A172 (cell line): ENCODE measurements around the gene SLC11A2. TPM values are rescaled to one million over a fixed set of nuclear protein-coding genes. Genes with fewer than 3 reads are reported as not detected.
"Not testable (repeated sequence)": the region's sequence is repeated elsewhere in the genome, so short reads cannot be mapped to it uniquely, and the experiment has no call there.

ENCODE experiments used
- DNase-seq: peaks from one replicate; pipeline ENCODE4 v3.0.0-alpha.2; 2015; ENCODE audit warnings: low spot score
- total RNA-seq: library from RNA; depleted of rRNA; stranded (reverse); fragments of >200 nt; shearing (Covaris generic); gene quantifications from 2 replicates; pipeline ENCODE4 v1.2.3, GENCODE V29; 2014; rRNA removed

Gene SLC11A2
- total RNA-seq, 1 experiment from 2014 or later: 41.3 TPM

DNA sequence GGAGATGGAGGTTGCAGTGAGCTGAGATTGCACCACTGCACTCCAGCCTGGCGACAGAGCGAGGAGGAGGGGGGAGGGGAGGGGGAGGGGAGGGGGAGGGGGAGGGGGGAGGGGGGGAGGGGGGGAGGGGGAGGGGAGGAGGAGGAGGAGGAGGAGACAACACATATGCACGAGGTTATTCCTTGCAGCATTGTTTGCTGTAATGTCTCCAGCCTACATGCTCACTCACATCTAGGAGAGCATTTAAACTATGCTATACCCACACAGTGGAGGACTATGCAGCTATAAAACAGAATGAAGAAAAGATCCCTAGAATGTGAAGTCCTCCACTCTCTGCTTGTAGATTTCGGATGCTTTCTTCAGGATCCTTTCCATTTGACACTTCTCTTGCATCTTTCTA, 77.4 kb downstream of the SLC11A2 start:
- DNase-seq: no peak

DNA sequence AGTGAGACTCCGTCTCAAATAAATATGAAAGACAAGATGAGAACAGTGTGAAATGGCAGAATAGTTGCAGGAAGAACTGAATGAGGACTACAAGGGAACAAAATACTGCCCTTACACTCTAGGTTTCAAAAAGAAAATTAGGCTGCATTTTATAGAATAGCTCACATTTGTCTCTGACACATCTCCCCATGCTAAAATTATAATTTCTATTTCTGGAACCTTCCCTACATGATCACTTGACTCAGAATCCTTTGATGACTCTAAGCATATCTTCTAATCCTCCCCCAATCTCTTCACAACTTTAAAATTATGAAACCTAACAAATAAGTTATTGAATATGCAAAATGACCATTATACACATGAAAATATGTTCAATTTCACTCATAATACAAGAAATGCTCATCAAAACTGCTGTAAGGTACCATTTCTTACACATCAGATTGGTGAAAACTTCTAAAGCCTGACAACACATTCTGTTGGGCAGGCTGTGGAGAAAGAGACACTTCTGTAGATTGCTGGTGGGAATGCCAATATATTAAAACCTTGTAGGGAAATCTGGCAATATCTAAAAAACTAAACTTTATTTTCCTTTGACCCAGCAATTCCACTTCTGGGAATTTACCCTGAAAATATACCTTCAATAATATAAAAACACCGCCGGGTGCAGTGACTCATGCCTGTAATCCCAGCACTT, 78.1 kb downstream of the SLC11A2 start:
- DNase-seq: no peak

DNA sequence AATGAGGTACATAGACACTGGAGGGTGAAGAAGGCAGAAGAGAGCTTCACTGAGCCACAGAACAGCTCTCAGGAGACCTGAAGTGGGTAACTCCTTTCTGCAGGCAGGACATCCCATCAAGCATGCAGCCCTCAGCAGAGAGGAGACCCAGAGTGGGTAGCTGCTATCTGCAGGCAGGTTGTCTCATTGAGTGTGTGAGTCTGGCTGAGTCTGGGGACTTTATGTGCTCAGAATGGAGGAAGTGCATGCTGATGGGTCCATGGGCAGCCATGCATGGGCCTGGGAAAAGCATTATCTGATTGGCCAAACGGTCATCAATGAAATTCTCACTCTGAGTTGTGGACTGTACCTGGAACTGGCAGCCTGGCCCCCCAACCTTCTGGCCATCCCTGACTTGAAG, 88.5 kb downstream of the SLC11A2 start:
- no peak for DNase-seq

DNA sequence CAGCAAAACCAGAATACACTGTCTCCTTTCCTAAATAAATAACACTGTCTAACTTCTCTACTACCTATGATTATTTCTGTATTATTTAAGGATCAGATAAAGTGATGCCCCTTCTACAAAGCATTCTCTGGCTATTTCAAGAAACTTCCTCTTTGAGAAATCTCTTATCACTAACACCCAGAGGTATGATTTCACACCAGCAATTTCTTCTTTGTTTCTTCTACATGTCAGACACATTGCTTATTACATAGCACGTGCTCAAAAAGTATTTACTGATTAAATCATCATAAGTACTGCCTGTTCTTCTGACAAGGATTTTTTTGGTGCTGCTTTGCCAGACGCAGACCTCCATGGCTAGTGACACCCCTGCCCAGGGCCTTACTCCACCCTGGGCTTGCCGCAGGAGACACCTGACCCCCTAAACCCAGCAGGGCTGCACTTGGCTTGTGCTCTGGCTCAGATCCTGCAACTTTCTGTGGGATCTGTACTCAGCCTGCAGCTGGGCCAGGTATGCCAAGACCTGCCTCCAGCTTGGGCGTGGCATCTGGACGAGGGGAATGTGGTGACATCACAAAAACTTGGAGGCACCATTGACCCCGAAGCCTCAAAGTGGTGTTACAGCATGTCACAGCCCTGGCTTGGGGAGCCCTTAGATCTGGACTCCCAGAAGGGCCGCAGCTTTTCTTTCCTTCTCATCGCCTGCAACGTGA, 89.2 kb downstream of the SLC11A2 start:
- DNase-seq: no peak

DNA sequence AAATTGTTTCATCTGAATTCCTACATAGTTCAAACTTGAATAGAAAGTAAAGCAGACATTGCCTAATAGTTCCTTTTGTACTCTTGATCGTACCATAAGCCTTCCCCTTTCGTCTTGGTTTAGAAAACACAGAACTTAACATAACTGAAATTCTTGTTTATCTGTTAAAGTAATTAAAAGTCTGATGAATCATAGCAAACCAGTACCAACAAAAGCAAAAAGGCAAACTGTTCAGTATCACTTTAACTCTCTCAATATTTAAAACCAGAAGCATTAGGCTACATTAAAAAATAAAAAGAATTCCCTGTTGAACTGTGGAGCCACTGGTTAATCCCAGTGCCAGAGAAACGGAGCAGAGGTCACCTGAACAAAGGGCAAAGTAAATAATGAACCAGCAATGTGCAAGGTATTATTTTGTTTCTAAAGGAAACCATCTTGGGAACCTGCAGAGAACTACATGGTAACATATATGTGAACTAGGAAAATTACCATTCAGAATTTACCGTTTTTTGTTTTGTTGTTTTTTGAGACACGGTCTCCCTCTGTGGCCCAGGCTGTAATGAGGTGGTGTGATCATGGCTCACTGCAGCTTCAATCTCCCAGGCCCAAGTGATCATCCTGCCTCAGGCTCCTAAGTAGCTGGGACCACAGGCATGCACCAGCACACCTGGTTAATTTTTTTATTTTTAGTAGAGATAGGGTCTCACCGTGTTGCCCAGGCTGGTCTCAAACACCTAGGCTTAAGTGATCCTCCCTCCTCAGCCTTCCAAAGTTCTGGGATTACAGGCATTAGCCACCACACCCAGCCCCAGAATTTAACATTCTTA, 91.0 kb downstream of the SLC11A2 start:
- no peak for DNase-seq

DNA sequence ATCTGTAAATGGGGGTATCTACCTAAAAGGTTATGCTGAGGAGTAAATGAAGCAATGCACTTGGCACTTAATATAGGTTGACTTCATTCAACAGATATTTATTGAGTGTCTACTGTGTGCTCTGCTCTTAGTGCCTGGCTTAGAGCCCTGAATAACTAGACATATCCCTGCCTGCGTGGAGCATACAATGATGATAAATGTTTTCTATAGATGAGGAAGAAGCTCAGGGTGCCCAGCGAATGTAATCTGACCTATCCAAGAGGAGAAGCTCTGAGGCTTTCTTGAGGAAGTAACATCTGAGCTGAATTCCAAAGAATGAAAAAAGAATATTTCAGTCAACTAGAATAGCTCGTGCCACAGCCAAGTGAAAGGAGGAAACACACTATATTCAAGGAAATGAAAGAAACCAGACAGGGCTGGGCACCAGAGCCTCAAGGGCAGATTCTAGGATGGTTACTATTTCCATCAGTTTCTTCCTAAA, 91.8 kb downstream of the SLC11A2 start:
- no peak for DNase-seq

DNA sequence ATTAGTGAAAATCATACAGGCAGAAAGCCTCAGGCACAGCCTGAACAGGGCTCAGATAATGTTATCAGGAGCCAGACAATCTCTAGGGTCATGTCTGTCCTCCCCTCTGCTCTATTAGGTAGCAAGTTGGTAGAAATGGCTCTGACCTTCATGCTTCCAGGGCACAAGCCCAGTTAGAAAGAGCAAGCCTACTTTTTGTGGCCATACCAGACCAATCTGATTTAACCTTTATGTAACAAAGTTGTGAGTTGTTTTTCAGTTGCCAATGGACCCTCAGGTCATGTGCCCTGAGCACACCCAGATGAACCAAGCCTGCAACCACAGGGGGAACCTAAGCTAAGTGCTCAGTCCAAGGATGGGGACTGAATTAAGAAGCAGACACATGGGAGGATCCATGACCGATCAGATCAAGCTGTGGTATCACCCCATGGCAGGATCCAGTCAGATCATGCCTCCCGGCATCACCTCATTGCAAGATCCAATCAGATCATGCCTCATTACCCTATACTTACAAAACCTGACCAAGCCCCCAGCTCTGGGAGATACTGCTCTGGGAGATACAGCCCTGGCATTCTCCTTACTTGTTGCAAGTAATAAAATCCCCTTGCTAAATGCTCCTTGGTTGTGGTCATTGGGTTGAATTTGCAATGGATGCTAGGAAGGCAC, 92.6 kb downstream of the SLC11A2 start:
- no peak for DNase-seq

DNA sequence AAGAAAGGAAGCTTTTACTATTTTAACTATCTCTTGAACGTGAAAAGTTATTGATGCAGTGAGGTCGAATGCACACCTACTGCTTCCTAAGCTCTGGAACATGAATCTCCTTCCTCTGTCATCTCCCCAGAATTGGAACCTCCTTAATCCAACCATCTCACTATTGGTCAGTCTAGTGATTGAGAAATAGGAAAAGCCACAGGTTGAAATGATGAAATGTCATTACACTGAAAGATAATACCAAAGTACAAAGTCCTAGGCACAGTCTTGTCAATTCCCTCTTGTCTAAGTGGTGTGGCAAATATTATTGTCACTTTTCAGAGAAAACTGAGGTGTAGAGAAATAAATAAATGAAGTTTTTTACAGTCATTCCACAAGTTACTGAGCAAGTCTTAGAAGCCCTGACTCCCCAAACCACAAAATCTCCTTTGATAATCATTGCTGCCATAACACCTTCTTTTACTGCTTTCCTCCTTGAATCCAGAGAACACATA, 93.3 kb downstream of the SLC11A2 start:
- no peak for DNase-seq

DNA sequence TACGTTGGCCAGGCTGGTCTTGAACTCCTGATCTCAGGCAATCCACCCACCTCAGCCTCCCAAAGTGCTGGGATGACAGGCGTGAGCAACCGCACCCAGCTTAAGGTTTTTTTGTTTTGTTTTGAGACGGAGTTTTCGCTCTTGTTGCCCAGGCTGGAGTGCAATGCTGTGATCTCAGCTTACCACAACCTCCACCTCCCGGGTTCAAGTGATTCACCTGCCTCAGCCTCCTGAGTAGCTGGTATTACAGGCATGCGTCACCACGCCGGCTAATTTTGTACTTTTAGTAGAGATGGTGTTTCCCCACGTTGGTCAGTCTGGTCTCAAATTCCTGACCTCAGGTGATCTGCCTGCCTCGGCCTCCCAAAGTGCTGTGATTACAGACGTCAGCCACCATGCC, 95.7 kb downstream of the SLC11A2 start:
- DNase-seq: not testable (repeated sequence)

DNA sequence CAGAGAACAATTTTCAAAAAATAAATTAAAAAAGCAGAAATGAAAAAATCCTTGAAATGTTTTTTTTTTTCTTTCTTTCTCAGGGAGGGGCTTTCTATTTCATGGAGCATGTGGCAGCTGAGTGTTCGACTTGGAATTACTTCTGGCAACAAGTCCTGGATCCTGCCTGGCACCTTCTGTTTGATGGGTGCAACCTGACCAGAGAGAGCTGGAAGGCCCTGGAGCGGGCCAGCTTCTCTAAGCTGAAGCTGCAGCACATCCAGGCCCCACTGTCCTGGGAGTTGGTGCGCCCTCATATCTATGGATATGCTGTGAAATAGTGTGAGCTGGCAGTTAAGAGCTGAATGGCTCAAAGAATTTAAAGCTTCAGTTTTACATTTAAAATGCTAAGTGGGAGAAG, 96.4 kb downstream of the SLC11A2 start:
- no peak for DNase-seq

Other genes with a start within 250 kb of the SLC11A2 start
- gene TMPRSS12, start 183.5 kb downstream of the SLC11A2 start, total RNA-seq: not detected in 2 replicates
- not detected in 2 replicates for gene HIGD1C, start 73.8 kb downstream of the SLC11A2 start, total RNA-seq
- 21.9 and 23.7 TPM in 2 replicates for gene LETMD1, start 21.9 kb upstream of the SLC11A2 start, total RNA-seq
- 18.4 and 32.3 TPM in 2 replicates for gene CSRNP2, start 57.2 kb upstream of the SLC11A2 start, total RNA-seq
- 8.1 and 19.7 TPM in 2 replicates for gene TFCP2, start 146.8 kb upstream of the SLC11A2 start, total RNA-seq
- gene POU6F1, start 191.7 kb upstream of the SLC11A2 start, total RNA-seq: 0.81 and 1.0 TPM in 2 replicates
- 187 and 225 TPM in 2 replicates for gene DAZAP2, start 212.4 kb upstream of the SLC11A2 start, total RNA-seq
- 11.2 and 16.8 TPM in 2 replicates for gene SMAGP, start 244.0 kb upstream of the SLC11A2 start, total RNA-seq